HCT116 (cell line): ENCODE results near the gene ZNF280C. TPM values are rescaled to one million over a fixed set of nuclear protein-coding genes. Genes with fewer than 3 reads are reported as not detected.

Source experiments
- ATAC-seq: fragments of 200-7000 bp; cut with Tn5 transposase; 2 replicates; pipeline ENCODE4 v1.9.1; 2020; ENCODE audit warnings: mild to moderate bottlenecking, moderate library complexity
- BruUV-seq: library from RNA; stranded (reverse); fragments of 400-500 nt; replicated peaks from 2 replicates; lab custom pipeline; 2021; lab: Mats Ljungman, UMichigan
- CTCF ChIA-PET: fragments of 300-600 bp; sonication (Branson Sonifier 250); formaldehyde crosslinking; loops from one replicate; lab custom pipeline; 2021; ENCODE audit warnings: antibody characterized with exemption; lab: Charles Lee
- POLR2A ChIA-PET: fragments of 300-600, 350-600 bp; sonication (Branson Sonifier 250); formaldehyde crosslinking; loops from one replicate; lab custom pipeline; 2021; ENCODE audit warnings: antibody characterized with exemption; lab: Charles Lee
- RAD21 ChIA-PET, 2 experiments: fragments of 300-600 bp; sonication (Branson Sonifier 250); formaldehyde crosslinking; loops; one replicate each; lab custom pipeline; 2023; ENCODE audit warnings: low total read pairs in 2 of 2; ENCODE audit not compliant: uncharacterized antibody in 2 of 2, unreplicated experiment in 2 of 2, low non-redundant PET in 1 of 2; lab: Charles Lee
- DNase-seq: peaks from one replicate; pipeline ENCODE4 v3.0.0-alpha.2; 2010; ENCODE audit warnings: low read depth, low spot score
- H2AFZ ChIP-seq: fragments of 200-600 bp; shearing (Covaris generic), sonication (generic); 2 replicates; pipeline ENCODE4 v1.6.1; 2017; ENCODE audit warnings: low read depth, mixed run types, mixed read lengths, antibody characterized with exemption, low read length; ENCODE audit not compliant: poor library complexity, severe bottlenecking
- H3K27ac ChIP-seq: 2 replicates; pipeline ENCODE4 v1.5.1; 2012; ENCODE audit warnings: low read depth, low read length
- H3K27me3 ChIP-seq: fragments of 200-600 bp; sonication (generic); 2 replicates; pipeline ENCODE4 v1.6.1; 2016; ENCODE audit warnings: mixed run types, low read length, mixed read lengths; ENCODE audit not compliant: insufficient read depth
- H3K36me3 ChIP-seq, 2 experiments: fragments of 200-500 bp in 1 of 2; fragments of 200-600 bp in 1 of 2; sonication (Bioruptor generic) in 1 of 2; sonication (generic) in 1 of 2; 2 replicates each; pipeline versions ENCODE4 v1.5.1 to v1.6.1; 2014 to 2016; ENCODE audit warnings: low read length in 2 of 2, inconsistent platforms in 1 of 2, mixed read lengths in 1 of 2, mixed run types in 1 of 2; ENCODE audit not compliant: insufficient read depth in 2 of 2, control insufficient read depth in 1 of 2
- H3K4me1 ChIP-seq, 2 experiments: fragments of 200-600 bp in 1 of 2; sonication (generic) in 1 of 2; 2 replicates each; pipeline versions ENCODE4 v1.5.1 to v1.6.1; 2012 to 2017; ENCODE audit warnings: low read length in 2 of 2, inconsistent platforms in 1 of 2, mild to moderate bottlenecking in 1 of 2, mixed read lengths in 1 of 2, mixed run types in 1 of 2, moderate library complexity in 1 of 2; ENCODE audit not compliant: insufficient read depth in 2 of 2, control insufficient read depth in 1 of 2
- H3K4me2 ChIP-seq: fragments of 200-600 bp; sonication (generic); 2 replicates; pipeline ENCODE4 v1.6.1; 2017; ENCODE audit warnings: mixed run types, low read length, mixed read lengths
- H3K4me3 ChIP-seq, 2 experiments: fragments of 200-600 bp in 1 of 2; sonication (generic) in 1 of 2; replicated peaks in 1 of 2; 2 replicates each; pipeline ENCODE4 v1.5.1; 2011 to 2016; ENCODE audit warnings: low read length in 2 of 2, control low read depth in 1 of 2, low read depth in 1 of 2, mild to moderate bottlenecking in 1 of 2, mixed read lengths in 1 of 2, mixed run types in 1 of 2
- H3K79me2 ChIP-seq: fragments of 200-600 bp; sonication (generic); 2 replicates; pipeline ENCODE4 v1.6.1; 2017; ENCODE audit warnings: mild to moderate bottlenecking, mixed run types, low read length, moderate library complexity, mixed read lengths; ENCODE audit not compliant: insufficient read depth
- H3K9ac ChIP-seq: fragments of 200-600 bp; sonication (generic); 2 replicates; pipeline ENCODE4 v1.6.1; 2016; ENCODE audit warnings: low read length, mixed read lengths
- H3K9me2 ChIP-seq: fragments of 200-600 bp; sonication (generic), shearing (Covaris generic); 2 replicates; pipeline ENCODE4 v1.6.1; 2017; ENCODE audit warnings: mixed run types, mild to moderate bottlenecking, moderate library complexity; ENCODE audit not compliant: insufficient read depth
- H3K9me3 ChIP-seq, 2 experiments: fragments of 200-500 bp in 1 of 2; fragments of 200-600 bp in 1 of 2; sonication (Bioruptor generic) in 1 of 2; sonication (generic) in 1 of 2; 2 replicates each; pipeline ENCODE4 v1.6.1; 2014 to 2017; ENCODE audit warnings: low read length in 2 of 2, mixed read lengths in 2 of 2, inconsistent platforms in 1 of 2, low read depth in 1 of 2, mild to moderate bottlenecking in 1 of 2, mixed run types in 1 of 2, moderate library complexity in 1 of 2; ENCODE audit not compliant: control insufficient read depth in 1 of 2, insufficient read depth in 1 of 2
- H4K20me1 ChIP-seq: fragments of 200-600 bp; sonication (generic), shearing (Covaris generic); 2 replicates; pipeline ENCODE4 v1.6.1; 2017; ENCODE audit warnings: mixed run types, mild to moderate bottlenecking, moderate library complexity; ENCODE audit not compliant: insufficient read depth
- ATF3 ChIP-seq: IDR thresholded peaks from 2 replicates; pipeline ENCODE4 v1.6.1; 2012
- CBX3 ChIP-seq: IDR thresholded peaks from 2 replicates; pipeline ENCODE4 v1.6.1; 2012; ENCODE audit warnings: low read depth
- CEBPB ChIP-seq: IDR thresholded peaks from 2 replicates; pipeline ENCODE4 v1.6.1; 2012; ENCODE audit warnings: low read depth
- CTCF ChIP-seq, 3 experiments: fragments of 200-600 bp in 1 of 3; sonication (generic) in 1 of 3; IDR thresholded peaks in 2 of 3; conservative IDR thresholded peaks in 1 of 3; 2 replicates each; pipeline ENCODE4 v1.5.1; 2012 to 2017; ENCODE audit warnings: low read depth in 2 of 3, low read length in 2 of 3, antibody characterized with exemption in 1 of 3, borderline replicate concordance in 1 of 3, control low read depth in 1 of 3, mild to moderate bottlenecking in 1 of 3, mixed read lengths in 1 of 3, mixed run types in 1 of 3, moderate library complexity in 1 of 3; ENCODE audit not compliant: insufficient read depth in 1 of 3
- EGR1 ChIP-seq: IDR thresholded peaks from 2 replicates; pipeline ENCODE4 v1.6.1; 2012; ENCODE audit warnings: low read depth
- EZH2 ChIP-seq: fragments of 200-600 bp; sonication (generic); IDR thresholded peaks from 2 replicates; pipeline ENCODE4 v1.6.1; 2017; ENCODE audit warnings: antibody characterized with exemption, mixed run types
- EZH2phosphoT487 ChIP-seq: fragments of 200-600 bp; IDR thresholded peaks from 2 replicates; pipeline ENCODE4 v1.6.1; 2018; ENCODE audit warnings: antibody characterized with exemption, borderline replicate concordance
- FOSL1 ChIP-seq: IDR thresholded peaks from 2 replicates; pipeline ENCODE4 v1.6.1; 2012; ENCODE audit warnings: low read depth
- JUND ChIP-seq: IDR thresholded peaks from 2 replicates; pipeline ENCODE4 v1.6.1; 2012
- MAX ChIP-seq: IDR thresholded peaks from 2 replicates; pipeline ENCODE4 v1.6.1; 2012
- POLR2A ChIP-seq: IDR thresholded peaks from 2 replicates; pipeline ENCODE4 v1.7.0; 2011; ENCODE audit warnings: borderline replicate concordance; ENCODE audit not compliant: insufficient read depth, insufficient read length; ENCODE audit errors: extremely low read depth
- POLR2AphosphoS5 ChIP-seq: IDR thresholded peaks from 2 replicates; pipeline ENCODE4 v1.6.1; 2011; ENCODE audit warnings: mild to moderate bottlenecking, low read depth, low read length, moderate library complexity
- RAD21 ChIP-seq: IDR thresholded peaks from 2 replicates; pipeline ENCODE4 v1.6.1; 2012; ENCODE audit warnings: low read depth, mild to moderate bottlenecking
- SIN3A ChIP-seq: IDR thresholded peaks from 2 replicates; pipeline ENCODE4 v1.6.1; 2012; ENCODE audit warnings: low read depth
- SP1 ChIP-seq: IDR thresholded peaks from 2 replicates; pipeline ENCODE4 v1.6.1; 2012; ENCODE audit warnings: low read depth
- SRF ChIP-seq: IDR thresholded peaks from 2 replicates; pipeline ENCODE4 v1.6.1; 2012; ENCODE audit warnings: low read depth
- TCF7L2 ChIP-seq: IDR thresholded peaks from 2 replicates; pipeline ENCODE4 v1.7.0; 2011; ENCODE audit warnings: borderline replicate concordance, inconsistent platforms; ENCODE audit not compliant: insufficient read depth, insufficient read length; ENCODE audit errors: extremely low read depth
- ZNF274 ChIP-seq: fragments of 200-500 bp; sonication (Bioruptor generic); IDR thresholded peaks from 2 replicates; pipeline ENCODE4 v1.6.1; 2014; ENCODE audit warnings: mild to moderate bottlenecking, low read depth, low read length, inconsistent platforms
- intact Hi-C: fragments of 100-400 bp; cut with micrococcal nuclease; formaldehyde crosslinking; loops from 2 replicates; pipeline ENCODE4 v1.10.0; 2022
- total RNA-seq: library from RNA; stranded (reverse); gene quantifications from one replicate; pipeline ENCODE4 v1.2.1, GENCODE V29; 2021; ENCODE audit not compliant: unreplicated experiment

Gene ZNF280C
- total RNA-seq, 1 experiment from 2014 or later: 12.3 TPM

- CTCF ChIA-PET: interaction anchor here (0.7 kb wide), 1 partner anchor 679 kb away, joined by 5 read pairs; no protein-coding TSS in a partner anchor
- H3K27ac ChIP-seq: no peak overlapping the region
- H3K4me2 ChIP-seq: no peak overlapping the region
- no peaks in the 10 kb centered on the region for H3K9me3 ChIP-seq
- no peak overlapping the region for H2AFZ ChIP-seq
- no peaks in the 10 kb centered on the region for H4K20me1 ChIP-seq
- no peaks in the 10 kb centered on the region for H3K27me3 ChIP-seq
- intact Hi-C loops: no loop called here
- H3K36me3 ChIP-seq: no peaks in the 10 kb centered on the region
- H3K9ac ChIP-seq: no peak overlapping the region
- H3K79me2 ChIP-seq: peaks cover 36% of the 10 kb centered on the region
- BruUV-seq: no TSS peak
- H3K4me1 ChIP-seq: peaks cover 0 to 13% of the 10 kb centered on the region in 2 experiments; a peak in 1 of 4 replicates
- no peaks in the 10 kb centered on the region for H3K9me2 ChIP-seq
- POLR2A ChIA-PET: no interaction called here
- TF ChIP-seq TCF7L2 (no peak), POLR2AphosphoS5 (no peak), SIN3A (no peak), FOSL1 (no peak), ATF3 (no peak), ZNF274 (no peak), JUND (no peak), EGR1 (no peak), EZH2 (no peak), EZH2phosphoT487 (no peak), SRF (no peak)
- ATAC-seq: no peak
- no peak for DNase-seq
- RAD21 ChIA-PET: no interaction called here
- no peak overlapping the region for H3K4me3 ChIP-seq
These were observed 105.3 kb downstream of the ZNF280C start for GRCh38 chrX:130163398-130163797.

DNA sequence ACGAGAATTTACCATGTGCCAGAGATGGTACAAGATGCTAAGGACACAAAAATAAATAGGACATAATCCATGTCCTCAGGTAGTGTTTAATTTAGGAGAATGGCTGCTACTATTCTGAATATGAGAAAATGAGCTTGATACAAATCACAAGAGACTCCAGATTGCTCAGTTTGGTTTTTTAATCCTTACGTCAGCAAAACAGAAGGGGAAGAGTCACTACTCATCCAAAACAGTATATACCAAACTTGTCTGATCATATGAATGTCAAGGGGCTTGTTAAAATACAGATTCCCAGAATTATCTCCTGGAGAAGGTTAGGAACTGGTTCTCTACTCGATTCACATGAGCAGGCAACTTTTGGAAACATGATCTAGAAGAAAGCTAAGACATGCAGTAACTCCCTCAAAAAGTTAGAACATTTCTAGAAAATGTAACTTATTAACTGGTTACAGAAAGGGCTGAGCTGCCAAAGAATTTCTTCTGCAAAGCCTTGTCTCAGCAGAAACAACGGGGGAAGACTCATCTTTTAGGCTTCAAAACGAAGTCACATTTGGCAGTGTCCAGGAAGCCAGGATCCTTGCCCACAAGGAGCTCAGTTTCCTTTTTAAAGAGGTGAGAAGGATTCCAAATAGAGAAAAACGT lies 106.5 kb downstream of the ZNF280C start:
- Histone ChIP-seq H3K4me3 (no peak overlapping the region), H3K9me3 (no peaks in the 10 kb centered on the region), H4K20me1 (no peaks in the 10 kb centered on the region), H2AFZ (no peak overlapping the region), H3K9ac (no peak overlapping the region), H3K4me1 (peaks cover 0 to 13% of the 10 kb centered on the region in 2 experiments; a peak in 1 of 4 replicates), H3K9me2 (no peaks in the 10 kb centered on the region), H3K27me3 (no peaks in the 10 kb centered on the region), H3K4me2 (no peak overlapping the region), H3K27ac (no peak overlapping the region), H3K79me2 (peaks cover 39% of the 10 kb centered on the region), H3K36me3 (no peaks in the 10 kb centered on the region)
- ChIA-PET CTCF (no interaction called here), RAD21 (no interaction called here), POLR2A (no interaction called here)
- ATAC-seq: no peak
- intact Hi-C loops: no loop called here
- no TSS peak for BruUV-seq
- no peak for DNase-seq
- TF ChIP-seq RAD21 (no peak), EZH2 (no peak), MAX (no peak), SRF (no peak), CTCF (IDR thresholded peaks at IDR 0.05 in 2 of 3, conservative IDR thresholded peaks at IDR 0.05 in 1 of 3; ENCODE audit: borderline replicate concordance in 1 of 3, insufficient read depth in 1 of 3, low read depth in 2 of 3, low read length in 2 of 3) (no peak), CBX3 (no peak), SP1 (no peak), POLR2A (no peak), CEBPB (no peak)
